Measurements from ENCODE around the gene SRGAP2. TPM values are rescaled to one million over a fixed set of nuclear protein-coding genes. Genes with fewer than 3 reads are reported as not detected.
"Not testable (repeated sequence)": the region's sequence is repeated elsewhere in the genome, so short reads cannot be mapped to it uniquely, and the experiment has no call there.

The SRGAP2 gene
- total RNA-seq, 1 donor from 2014 or later = 26.4 TPM

DNA sequence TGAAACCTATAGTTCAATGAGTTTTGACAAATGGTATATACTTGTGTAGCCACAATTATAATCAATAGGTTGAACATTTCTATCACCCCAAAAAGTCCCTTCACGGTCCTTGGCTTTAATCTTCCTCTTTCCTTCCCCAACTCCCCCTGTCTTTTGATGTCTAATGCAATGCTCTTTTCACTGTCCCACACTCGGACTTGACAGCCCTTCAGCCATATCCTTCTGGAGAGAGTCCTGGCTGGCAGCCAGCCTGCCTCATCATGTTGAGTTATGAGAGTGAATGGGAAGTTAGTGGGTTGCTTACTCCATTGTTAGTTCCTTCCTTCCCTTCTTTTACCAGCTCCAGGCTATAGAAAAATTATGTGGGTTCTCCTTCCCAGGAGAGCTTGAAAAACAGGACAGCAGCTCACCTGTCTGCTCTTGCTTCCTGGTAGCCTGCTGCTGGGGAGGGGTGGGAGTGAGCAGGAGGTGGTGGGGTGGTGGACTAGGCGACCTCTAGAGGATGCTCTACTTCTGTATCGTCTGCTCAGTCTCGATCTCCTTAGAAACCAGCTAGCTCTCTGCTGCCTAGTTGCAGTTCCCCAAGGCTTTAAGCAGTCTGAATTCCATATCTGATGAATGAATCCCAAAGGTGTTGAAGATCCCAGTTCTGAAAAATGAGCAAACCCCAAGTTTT, 29.8 kb downstream of the SRGAP2 start:
- not testable (repeated sequence) for DNase-seq (ENCODE audit: low read depth)

DNA sequence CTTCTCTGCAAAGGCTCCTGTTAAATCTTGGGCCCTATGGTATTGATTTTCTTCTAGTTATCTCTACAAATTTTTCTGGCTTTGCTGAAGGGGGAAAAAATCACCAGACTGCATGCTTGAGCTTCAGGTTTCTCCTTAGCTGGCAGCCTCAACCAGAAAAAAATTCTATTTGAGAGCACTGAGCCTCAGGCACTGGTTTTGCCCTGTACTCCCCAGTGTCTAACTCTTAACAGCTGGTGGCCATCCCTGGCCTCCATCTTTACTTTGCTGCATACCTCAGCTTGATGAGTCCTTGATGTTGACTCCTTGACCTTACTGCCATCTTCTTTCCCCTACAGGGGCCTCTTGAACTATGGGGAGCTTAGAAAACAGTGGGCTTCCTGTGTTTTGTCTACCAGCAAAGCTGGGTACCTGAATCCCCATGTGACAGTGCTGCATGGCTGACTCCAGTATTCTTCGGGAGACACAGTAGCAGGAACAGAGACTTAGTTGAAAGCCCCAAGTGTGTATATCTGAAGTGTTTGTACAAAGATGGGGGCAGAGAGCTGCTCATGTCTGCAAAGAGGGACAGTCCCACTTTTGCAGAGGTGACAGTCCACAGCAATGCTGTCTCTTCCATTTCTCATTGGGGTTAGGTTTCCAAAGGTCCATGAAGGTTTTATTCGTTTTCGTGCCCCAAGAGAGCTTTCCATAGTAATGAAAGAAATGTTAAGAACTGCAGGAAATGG, 31.0 kb downstream of the SRGAP2 start:
- DNase-seq (ENCODE audit: low read depth); H3K4me3 ChIP-seq (ENCODE audit: low read depth, low read length): not testable (repeated sequence)

More for the DNA sequence above, 29.8 kb downstream of the SRGAP2 start:
- not testable (repeated sequence) for H3K4me3 ChIP-seq (ENCODE audit: low read depth, low read length)

DNA sequence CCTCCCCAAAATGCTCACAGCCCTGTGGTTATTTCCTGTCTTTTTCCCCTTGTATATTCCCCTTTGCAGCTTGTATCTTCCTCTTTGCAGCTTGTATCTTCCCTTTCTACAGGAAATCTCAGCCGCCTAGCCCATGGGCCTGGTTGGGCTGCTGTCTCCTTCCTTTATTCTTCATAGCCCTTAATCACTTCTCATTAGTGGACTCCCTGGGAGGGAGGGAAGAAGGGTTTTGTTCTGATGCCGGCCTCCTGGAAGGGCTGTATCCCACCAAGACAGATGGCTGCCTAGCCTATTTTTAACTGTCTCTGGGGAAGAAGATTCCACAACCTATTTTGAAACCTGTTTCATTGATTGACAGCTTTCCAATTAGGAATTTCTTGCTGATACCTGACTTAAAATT, 31.8 kb downstream of the SRGAP2 start:
- not testable (repeated sequence) for H3K4me3 ChIP-seq (ENCODE audit: low read depth, low read length); DNase-seq (ENCODE audit: low read depth)

DNA sequence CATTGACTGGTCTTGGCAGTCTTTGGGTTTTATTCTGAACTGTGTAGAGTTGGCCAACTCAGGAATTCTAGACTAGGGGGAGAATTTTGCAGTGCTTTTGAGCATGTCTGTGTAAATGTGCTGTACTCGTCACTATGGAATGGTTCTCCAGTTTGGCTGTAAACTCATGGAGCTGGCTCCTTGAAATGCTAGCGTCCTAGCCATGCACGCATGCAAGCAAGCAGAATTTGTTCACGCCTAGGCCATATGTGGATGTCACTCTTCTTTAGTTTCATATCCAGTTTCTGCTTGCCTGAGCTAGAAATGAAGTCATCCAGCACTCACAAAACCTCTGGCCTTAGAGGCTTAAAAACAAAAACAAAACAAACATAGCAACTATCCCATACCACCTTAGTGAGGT, 36.9 kb downstream of the SRGAP2 start:
- H3K4me3 ChIP-seq (ENCODE audit: low read depth, low read length); DNase-seq (ENCODE audit: low read depth): not testable (repeated sequence)

DNA sequence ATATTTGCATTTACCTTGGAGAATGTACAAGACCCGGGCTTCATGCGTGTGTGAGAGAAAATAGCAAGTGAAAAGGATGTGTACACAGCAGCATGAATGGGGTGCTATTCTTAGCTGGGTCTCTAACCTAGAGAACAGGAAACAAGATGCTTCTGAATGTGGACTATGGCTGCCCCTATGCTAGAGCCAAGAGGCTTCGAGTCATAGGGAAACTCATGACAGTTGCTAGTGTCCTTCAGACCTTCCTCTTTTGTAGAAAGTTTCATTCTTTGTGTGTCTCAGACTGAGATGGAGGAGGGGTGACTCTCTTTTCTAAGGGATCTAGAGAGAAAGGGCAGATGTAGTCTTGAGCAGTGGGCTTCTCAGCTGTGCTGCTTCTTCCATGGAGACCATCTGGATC, 40.0 kb downstream of the SRGAP2 start:
- not testable (repeated sequence) for DNase-seq (ENCODE audit: low read depth); H3K4me3 ChIP-seq (ENCODE audit: low read depth, low read length)

DNA sequence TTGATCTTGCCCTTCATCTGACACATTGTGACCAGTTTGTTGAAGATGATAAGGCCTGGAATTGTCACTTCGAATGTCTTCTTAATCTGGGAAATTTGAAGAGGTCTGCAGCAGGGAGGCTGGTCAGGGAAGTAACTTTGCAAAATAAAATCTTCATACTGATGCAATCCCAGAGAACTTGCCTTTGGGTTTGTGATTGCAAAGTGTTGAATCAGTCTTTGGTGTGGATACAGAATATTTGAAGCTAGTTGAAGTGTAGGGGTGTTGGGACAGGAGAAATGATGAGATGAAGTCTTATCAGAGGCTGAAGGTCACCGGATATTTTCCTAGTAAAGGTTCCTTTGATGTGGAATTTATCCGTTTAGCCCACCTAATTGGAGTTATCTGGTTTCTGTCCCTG, 42.1 kb downstream of the SRGAP2 start:
- DNase-seq (ENCODE audit: low read depth); H3K4me3 ChIP-seq (ENCODE audit: low read depth, low read length): not testable (repeated sequence)

DNA sequence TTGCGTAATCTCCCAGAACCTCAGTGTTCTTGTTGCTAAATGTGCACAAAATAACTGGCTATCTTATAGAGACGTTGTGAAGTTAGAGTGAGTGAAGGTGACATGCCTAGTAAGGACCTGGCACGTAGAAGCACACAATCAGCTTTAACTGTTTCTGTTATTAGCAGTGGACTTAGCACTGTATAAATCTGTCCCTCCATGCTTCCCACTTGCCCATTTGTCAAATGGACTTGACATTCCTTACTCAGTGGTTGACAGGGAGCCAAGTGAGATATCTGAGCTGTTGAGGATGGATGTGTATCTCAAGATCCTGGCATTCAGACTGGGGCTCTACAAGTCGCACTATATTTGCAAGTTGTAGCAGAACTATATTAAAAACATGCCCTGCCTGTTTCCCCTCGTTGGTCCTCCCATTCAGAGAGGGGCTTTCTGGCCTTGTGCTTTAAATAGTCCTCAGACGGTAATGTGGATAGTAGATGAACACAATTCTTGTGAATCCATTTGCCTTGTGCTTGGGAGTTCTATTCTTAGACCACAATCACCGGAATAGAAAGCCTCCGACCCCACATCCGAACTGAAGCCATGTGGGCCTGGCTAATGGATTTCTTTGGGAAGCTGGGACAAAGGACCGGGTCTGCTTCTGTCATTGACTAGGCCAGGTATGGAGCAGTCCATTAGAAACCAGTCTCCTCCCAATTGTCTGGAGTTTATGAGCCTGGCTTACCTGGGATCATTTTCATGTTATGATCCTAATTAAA, 43.0 kb downstream of the SRGAP2 start:
- DNase-seq (ENCODE audit: low read depth); H3K4me3 ChIP-seq (ENCODE audit: low read depth, low read length): not testable (repeated sequence)

DNA sequence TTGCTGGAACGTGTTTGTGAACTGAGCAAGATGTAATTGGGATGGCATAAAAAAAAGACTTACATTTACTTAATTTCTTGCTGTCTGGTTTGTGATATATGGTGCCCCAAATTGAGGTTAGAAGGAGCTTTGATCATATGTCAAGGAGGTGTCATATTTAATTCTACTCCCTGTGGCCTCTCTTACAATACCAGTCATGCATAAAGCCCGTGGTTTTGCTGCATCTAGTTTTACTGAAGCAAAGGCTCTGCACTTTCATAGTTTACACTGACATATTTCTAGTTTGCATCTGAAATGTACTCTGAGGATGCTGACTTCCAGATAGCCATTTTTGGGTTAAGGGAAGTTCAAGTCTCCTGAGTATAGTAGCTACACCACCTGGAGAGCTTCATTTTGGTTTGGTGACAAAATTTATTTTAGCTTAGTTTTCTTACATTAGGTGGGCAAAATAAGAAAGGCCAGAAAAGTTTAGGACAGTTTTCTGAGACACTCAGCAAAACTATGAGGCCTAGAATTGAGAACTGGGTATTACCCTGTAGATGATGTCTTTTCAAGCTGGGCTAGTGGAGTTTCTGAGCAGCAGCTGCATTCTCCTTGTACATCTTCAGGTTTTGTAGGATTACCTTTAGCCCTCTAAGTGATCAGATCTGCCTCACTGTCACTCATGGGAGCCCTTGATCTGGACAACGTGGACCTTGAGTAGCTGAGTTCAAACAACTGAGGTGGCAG, 47.8 kb downstream of the SRGAP2 start:
- not testable (repeated sequence) for H3K4me3 ChIP-seq (ENCODE audit: low read depth, low read length); DNase-seq (ENCODE audit: low read depth)

DNA sequence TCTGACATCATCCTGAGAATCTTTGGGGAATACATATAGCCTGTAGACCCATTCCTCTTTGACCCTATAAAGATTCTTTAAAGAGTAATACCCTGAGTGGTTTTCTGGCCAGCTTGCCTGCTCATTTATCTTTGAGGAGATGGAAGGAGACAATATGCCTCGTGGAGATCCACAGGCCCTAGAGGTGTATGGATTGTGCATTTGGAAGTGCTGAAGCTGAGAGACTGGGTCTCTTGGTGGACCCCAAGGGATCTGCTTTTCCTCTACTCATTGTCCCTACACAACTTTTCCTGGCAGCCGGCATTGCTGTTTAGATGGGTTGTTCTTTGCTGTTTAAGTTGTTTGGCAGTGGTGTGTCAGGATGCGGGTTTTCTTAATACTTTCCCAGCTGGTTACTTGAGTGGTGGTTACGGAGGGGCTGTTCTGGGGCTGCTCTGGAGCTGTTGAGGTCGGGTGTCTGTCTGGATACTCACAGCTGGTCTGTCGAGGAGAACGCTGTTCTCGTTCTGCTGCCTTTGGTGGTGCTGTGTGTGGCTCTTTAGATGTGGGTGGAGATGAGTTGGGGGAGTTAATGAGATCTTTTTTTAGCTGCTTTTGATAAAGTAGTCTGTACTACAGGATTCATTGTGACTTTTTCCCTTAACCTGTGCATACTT, 49.5 kb downstream of the SRGAP2 start:
- not testable (repeated sequence) for DNase-seq (ENCODE audit: low read depth); H3K4me3 ChIP-seq (ENCODE audit: low read depth, low read length)

Other genes starting within 250 kb of the SRGAP2 start
- gene RAB7B, start 200.1 kb upstream of the SRGAP2 start, total RNA-seq = not detected in 2 replicates
- 0.22 TPM in 1 of 2 replicates, not detected in the other for gene CTSE, start 179.6 kb upstream of the SRGAP2 start, total RNA-seq
- gene RHEX, start 150.4 kb upstream of the SRGAP2 start, total RNA-seq = 0.29 and 0.58 TPM in 2 replicates
- gene AVPR1B, start 86.2 kb upstream of the SRGAP2 start, total RNA-seq = not detected in 2 replicates
- gene FAM72A, start 702 bp upstream of the SRGAP2 start, total RNA-seq = 5.1 and 6.9 TPM in 2 replicates